ENCODE data around the gene PDGFC.

The PDGFC gene

DNA sequence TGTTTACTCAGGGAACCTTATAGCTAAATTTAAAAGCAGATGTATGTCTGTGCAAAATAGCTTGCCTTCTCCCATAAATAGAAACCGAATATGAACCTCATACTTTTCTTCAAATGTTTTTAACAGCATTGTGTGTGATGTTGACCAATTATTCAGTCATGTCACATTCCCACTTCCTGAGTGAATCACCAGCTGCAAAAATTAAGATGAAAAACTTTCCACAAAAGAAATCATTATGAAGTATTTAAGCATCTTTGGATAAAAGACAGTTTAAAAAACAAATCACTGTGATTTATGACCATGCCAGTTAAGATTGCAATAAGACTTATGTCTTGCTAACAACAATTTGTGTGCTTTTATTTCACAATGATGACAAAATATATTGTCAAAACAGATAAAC is 220.1 kb downstream of the PDGFC start:
- no peak for DNase-seq (ENCODE audit: low spot score in 2 of 2)
- H3K36me3 Mint-ChIP-seq = no peaks in the 10 kb centered on the region
- no peaks in the 10 kb centered on the region for H3K27me3 Mint-ChIP-seq
- H3K4me1 Mint-ChIP-seq = no peaks in the 10 kb centered on the region
- peaks cover 11% of the 10 kb centered on the region for H3K9me3 Mint-ChIP-seq
- H3K27ac Mint-ChIP-seq = no peak overlapping the region
- no peak overlapping the region for H3K4me3 Mint-ChIP-seq
- ATAC-seq (ENCODE audit: low read depth) = no peak

DNA sequence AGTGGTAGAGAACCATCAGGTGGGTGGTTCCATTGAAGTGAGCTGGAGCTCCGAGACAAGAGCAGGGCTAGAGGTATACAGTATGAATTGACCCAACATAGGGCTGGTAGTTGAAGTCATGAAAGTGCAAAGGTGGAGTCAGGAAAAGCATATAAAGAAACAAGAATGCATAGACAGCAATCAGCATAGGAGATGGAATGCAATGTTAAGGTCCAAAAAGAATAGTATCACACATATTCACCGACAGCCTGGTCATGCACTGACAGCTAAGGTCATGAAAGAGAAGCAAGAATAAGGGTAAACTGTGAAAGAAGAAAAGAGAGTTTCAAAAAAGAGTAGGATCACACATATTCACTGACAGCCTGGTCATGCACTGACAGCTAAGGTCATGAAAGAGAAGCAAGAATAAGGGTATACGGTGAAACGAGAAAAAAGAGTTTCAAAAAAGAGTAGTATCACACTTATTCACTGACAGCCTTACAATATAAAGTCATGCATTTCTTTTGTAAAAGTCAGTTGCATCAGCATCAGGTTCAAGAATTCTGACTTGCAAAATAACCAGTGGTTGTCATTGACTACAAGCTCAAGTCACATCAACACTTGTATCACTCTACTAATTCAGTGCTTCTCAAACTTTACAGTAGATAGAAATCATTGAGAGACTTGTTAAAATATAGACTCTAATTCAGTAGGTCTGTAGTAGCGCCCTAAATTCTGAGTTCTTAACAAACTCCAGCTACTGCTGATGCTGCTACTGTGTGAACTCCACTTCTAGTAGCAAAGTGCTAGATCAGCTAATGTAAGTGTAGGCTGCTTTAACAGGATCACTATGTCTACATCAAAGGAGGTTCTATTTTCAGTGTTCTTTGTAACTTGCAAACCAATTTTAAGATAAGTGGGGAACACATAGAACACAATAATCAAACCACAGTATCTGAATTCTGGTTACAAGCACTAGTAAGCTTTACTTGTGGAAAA is 221.9 kb downstream of the PDGFC start:
- DNase-seq (ENCODE audit: low spot score in 2 of 2) (no peak), ATAC-seq (ENCODE audit: low read depth) (no peak)
- H3K36me3 Mint-ChIP-seq = no peaks in the 10 kb centered on the region
- no peak overlapping the region for H3K27ac Mint-ChIP-seq
- no peak overlapping the region for H3K4me3 Mint-ChIP-seq
- no peaks in the 10 kb centered on the region for H3K4me1 Mint-ChIP-seq
- peaks cover 6% of the 10 kb centered on the region for H3K9me3 Mint-ChIP-seq
- no peaks in the 10 kb centered on the region for H3K27me3 Mint-ChIP-seq

DNA sequence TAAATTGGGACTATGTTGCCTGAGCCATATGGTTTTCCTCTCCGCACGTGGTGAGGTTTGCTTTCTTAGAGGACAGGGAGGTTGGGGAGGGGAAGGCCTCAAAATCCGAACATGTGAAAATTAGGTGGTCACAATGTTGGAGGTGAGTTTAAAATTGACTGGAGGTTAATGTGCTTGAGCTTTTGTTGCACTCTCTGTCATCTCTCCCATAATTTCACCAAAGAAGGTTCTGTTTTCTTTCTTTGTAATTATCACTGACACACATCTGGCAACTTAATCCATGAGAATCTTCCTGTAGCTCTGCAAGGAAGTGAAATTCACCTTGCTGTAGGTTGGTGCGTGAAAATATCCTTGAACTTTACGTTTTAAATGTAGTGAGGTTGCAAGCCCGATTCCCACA is 225.5 kb downstream of the PDGFC start:
- Mint-ChIP-seq H3K27me3 (no peaks in the 10 kb centered on the region), H3K4me3 (no peak overlapping the region), H3K27ac (no peak overlapping the region), H3K9me3 (peaks cover 5% of the 10 kb centered on the region), H3K36me3 (no peaks in the 10 kb centered on the region), H3K4me1 (no peaks in the 10 kb centered on the region)
- ATAC-seq (ENCODE audit: low read depth) = no peak
- no peak for DNase-seq (ENCODE audit: low spot score in 2 of 2)

DNA sequence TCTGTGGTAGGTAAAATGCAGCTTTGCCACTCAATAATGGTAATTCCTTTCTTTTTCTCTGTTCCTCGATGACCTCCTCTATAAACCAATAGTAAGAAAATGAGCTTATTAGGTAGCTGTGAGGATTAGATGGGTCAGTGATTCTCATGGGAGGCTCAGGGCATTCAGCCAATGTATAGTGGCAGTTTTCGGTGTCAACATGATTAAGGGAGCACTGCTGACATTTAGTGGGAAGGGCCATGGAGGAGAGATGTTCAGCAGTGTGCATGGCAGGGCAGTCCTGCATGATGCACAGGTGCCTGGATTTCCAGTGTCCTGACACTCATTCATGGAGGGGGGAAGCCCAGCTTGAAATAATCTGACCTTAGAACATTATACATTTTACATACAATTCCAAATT is 232.8 kb downstream of the PDGFC start:
- Mint-ChIP-seq H3K27me3 (no peaks in the 10 kb centered on the region), H3K27ac (no peak overlapping the region), H3K36me3 (no peaks in the 10 kb centered on the region), H3K4me3 (no peak overlapping the region), H3K4me1 (no peaks in the 10 kb centered on the region), H3K9me3 (peaks cover 5% of the 10 kb centered on the region)
- DNase-seq (ENCODE audit: low spot score in 2 of 2) (no peak), ATAC-seq (ENCODE audit: low read depth) (no peak)

DNA sequence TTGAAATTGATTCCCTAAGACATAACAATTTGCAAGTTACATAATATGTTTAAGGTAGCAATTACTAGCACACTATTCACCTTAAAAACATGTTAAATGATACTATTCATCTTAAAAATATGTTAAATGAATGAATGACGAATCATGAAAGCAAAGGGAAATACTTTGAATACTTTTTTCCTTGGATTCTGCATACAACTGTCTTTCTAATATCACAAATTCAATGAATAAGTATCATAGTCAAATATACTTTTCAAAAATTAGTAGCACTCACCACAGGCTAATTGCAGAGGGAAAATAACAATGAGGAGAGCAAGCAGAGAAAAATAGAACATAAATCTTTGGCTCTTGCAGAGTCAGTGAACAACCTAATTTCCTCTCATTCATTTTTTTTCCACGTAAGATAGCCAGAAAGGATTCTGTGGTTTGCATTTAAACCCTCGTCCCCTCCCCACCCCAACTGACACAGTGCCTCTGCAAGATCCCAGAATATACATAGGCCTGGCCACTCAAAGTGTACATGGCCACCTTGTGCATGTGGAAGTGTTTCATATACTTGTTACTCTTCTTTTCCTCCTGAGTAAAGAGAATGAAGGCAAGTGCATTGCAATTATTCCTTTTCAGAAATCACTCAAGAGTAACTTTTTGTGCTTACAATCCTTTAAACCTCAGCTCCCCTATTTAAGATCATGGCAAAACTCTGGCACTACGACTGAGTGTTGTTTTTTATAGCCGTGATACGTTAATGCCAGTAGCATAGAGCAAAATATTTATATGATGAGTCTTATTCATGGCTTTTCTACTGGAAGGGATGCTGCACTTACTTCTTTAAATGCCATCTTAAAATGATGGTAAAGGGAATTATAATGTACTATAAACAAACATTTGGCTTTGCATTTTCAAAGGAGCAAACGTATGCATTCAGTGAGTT is 236.4 kb downstream of the PDGFC start:
- Mint-ChIP-seq H3K9me3 (peaks cover 9% of the 10 kb centered on the region), H3K27me3 (no peaks in the 10 kb centered on the region), H3K36me3 (no peaks in the 10 kb centered on the region), H3K27ac (no peak overlapping the region), H3K4me3 (no peak overlapping the region), H3K4me1 (no peaks in the 10 kb centered on the region)
- DNase-seq (ENCODE audit: low spot score in 2 of 2) (no peak), ATAC-seq (ENCODE audit: low read depth) (no peak)

DNA sequence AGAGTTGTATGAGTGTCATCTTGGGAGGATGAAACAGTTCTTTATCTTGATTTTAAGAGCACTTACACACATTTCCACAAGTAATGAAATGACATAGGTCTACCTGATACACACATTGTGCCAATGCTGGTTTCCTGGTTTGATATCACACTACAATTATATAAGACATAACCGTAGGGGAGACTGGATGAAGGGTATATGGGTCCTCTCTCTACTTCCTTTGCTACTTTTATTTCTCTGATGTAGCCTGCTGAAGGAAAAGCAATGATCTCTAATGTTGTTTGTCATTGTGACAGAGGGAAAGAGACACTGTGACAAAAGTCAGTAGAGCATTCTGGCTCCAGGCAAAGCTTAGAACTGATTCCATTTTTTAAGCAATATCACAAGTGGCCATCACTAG is 238.0 kb downstream of the PDGFC start:
- no peaks in the 10 kb centered on the region for H3K27me3 Mint-ChIP-seq
- H3K27ac Mint-ChIP-seq = no peak overlapping the region
- ATAC-seq (ENCODE audit: low read depth) = no peak
- H3K4me3 Mint-ChIP-seq = no peak overlapping the region
- no peaks in the 10 kb centered on the region for H3K4me1 Mint-ChIP-seq
- DNase-seq (ENCODE audit: low spot score in 2 of 2) = no peak
- H3K9me3 Mint-ChIP-seq = peaks cover 12% of the 10 kb centered on the region
- no peaks in the 10 kb centered on the region for H3K36me3 Mint-ChIP-seq

DNA sequence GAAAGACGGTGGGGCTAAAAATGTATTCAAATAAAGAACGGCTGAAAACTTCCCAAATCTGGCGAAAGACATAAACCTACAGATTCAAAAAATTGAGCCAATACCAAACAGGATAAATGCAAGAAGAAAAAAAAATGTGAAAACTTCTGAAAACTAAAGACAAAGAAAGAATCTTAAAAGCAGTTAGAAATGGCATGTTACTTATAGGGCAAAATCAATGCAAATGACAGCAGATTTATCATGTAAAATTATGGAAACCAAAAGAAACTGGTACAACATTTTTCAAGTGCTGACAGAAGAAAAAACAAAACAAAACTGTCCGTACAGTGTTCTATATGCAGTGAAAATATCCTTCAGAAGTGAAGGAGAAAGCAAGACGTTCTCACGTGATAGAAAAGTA is 239.0 kb downstream of the PDGFC start:
- H3K36me3 Mint-ChIP-seq = no peaks in the 10 kb centered on the region
- no peak overlapping the region for H3K4me3 Mint-ChIP-seq
- H3K27ac Mint-ChIP-seq = no peak overlapping the region
- no peak for DNase-seq (ENCODE audit: low spot score in 2 of 2)
- no peaks in the 10 kb centered on the region for H3K27me3 Mint-ChIP-seq
- H3K4me1 Mint-ChIP-seq = no peaks in the 10 kb centered on the region
- peaks cover 12% of the 10 kb centered on the region for H3K9me3 Mint-ChIP-seq
- no peak for ATAC-seq (ENCODE audit: low read depth)

DNA sequence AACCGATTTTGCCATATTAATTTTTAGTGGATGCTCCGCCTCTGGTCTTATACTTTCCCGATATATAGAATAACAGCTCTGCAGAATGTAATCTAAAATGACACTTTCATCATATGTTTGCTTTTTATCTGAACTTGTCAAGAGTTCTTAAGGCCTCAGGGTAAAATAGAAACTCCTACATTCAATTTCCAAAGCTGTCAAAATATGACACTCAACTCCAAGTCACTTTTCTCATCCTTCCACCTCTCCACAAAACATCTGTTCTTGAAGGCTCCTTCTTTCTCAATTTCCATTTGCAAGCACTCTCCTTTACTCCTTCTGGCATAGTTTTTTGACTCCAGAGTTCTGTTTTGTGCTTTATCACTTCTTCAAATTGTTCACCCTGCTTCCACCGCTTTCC is 242.2 kb downstream of the PDGFC start:
- DNase-seq (ENCODE audit: low spot score in 2 of 2) (no peak), ATAC-seq (ENCODE audit: low read depth) (no peak)
- H3K36me3 Mint-ChIP-seq = no peaks in the 10 kb centered on the region
- H3K27me3 Mint-ChIP-seq = no peaks in the 10 kb centered on the region
- H3K4me1 Mint-ChIP-seq = no peaks in the 10 kb centered on the region
- peaks cover 9% of the 10 kb centered on the region for H3K9me3 Mint-ChIP-seq
- no peak overlapping the region for H3K27ac Mint-ChIP-seq
- H3K4me3 Mint-ChIP-seq = no peak overlapping the region

DNA sequence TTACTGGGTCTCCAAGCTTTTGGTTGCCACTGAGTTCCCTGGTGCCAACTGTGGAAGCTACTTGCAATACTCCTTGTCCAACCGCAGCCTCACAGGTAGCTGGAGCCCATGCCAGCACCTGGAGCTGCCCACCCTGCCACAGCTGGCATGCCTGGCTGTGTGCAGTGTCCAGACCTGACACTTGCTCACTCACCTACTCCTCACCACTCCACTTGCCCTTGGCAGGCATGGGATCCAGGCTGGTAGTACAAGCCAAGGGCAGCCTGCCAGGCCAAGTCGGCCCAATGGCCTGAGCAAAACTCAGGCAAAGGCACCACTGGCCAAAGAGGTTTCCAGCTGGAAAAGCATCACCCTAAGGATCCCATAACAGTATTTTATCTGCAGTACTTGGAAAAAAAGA is 246.3 kb downstream of the PDGFC start:
- ATAC-seq (ENCODE audit: low read depth) = no peak
- H3K4me1 Mint-ChIP-seq = no peaks in the 10 kb centered on the region
- no peaks in the 10 kb centered on the region for H3K27me3 Mint-ChIP-seq
- no peaks in the 10 kb centered on the region for H3K36me3 Mint-ChIP-seq
- H3K4me3 Mint-ChIP-seq = no peak overlapping the region
- peaks cover 3% of the 10 kb centered on the region for H3K9me3 Mint-ChIP-seq
- DNase-seq (ENCODE audit: low spot score in 2 of 2) = no peak
- no peak overlapping the region for H3K27ac Mint-ChIP-seq

DNA sequence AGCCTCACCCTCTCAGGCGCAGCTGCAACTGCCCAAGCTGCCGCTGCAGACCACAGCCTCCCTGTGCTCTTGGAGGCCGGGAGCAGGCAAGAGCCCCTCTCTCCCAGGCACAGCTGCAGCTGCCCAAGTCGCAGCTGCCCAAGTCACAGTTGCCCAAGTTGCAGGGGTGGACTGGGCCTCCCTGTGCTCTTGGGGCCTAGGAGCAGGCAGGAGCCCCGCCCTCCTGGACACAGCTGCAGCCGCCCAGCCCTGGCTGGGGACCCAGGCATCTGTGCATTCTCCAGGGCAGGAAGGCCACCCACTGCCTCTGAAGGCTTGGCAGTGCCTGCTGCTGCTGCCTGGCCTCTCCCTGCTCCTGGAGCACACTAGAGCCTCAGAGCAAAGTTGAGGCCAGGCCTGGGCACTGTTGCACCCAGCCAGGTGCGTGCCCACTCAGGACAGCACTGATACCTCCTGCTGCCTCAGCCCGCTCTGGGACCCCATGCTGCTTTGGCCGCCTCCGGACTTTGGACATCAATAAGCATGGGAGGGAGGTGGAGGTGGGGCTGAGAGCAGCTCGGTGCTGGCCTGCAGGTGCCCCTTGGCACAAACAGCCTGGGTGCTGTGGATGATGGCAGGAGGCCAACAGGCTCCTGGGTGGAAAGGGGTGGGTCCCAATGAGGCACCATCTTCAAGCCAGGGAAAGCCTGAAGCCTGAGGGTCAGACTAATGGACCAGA is 247.5 kb downstream of the PDGFC start:
- ATAC-seq (ENCODE audit: low read depth) = no peak
- no peak overlapping the region for H3K27ac Mint-ChIP-seq
- no peak overlapping the region for H3K4me3 Mint-ChIP-seq
- peaks cover 1% of the 10 kb centered on the region for H3K9me3 Mint-ChIP-seq
- no peaks in the 10 kb centered on the region for H3K36me3 Mint-ChIP-seq
- no peaks in the 10 kb centered on the region for H3K4me1 Mint-ChIP-seq
- no peaks in the 10 kb centered on the region for H3K27me3 Mint-ChIP-seq
- DNase-seq (ENCODE audit: low spot score in 2 of 2) = no peak

DNA sequence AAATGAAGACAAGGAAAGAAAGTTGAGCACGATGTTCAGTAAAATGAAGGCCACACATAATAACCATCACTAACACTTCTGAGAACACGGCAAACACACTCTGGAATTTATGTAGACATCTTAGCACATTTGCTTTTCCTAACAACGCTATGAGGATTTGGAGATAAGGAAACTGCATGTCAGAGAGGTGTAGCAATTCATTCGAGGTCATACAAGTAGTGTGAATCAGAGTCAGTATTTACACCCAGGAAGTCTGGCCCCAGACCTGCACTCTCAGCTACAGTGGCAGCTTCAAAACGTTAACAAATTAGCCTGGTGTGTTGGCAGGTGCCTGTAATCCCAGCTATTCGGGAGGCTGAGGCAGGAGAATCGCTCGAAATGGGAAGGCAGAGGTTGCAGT is 253.4 kb downstream of the PDGFC start:
- Mint-ChIP-seq H3K9me3 (no peaks in the 10 kb centered on the region), H3K4me1 (no peaks in the 10 kb centered on the region), H3K27ac (no peak overlapping the region), H3K4me3 (no peak overlapping the region), H3K27me3 (no peaks in the 10 kb centered on the region), H3K36me3 (no peaks in the 10 kb centered on the region)
- ATAC-seq (ENCODE audit: low read depth) (no peak), DNase-seq (ENCODE audit: low spot score in 2 of 2) (no peak)

DNA sequence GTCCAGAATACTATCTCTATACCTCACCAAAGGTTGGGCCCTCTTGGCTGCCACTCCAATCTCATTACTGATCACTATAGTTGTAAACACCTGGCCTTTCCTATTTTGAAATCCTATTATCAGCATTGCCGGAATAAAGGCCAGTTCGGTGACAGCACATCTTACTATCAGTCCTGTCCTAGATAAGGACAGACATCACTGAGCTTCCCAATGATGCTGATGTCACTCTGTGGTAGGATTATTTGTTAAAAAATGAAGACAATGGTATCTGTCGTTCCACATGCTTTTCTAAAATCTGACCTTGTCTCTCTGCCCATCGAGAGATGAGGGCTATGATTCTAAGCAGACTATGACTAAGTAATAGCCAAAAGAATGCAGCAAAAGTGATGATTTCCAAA is 260.4 kb downstream of the PDGFC start:
- Mint-ChIP-seq H3K4me1 (no peaks in the 10 kb centered on the region), H3K9me3 (no peaks in the 10 kb centered on the region), H3K27me3 (no peaks in the 10 kb centered on the region), H3K36me3 (no peaks in the 10 kb centered on the region), H3K27ac (no peak overlapping the region), H3K4me3 (no peak overlapping the region)
- DNase-seq (ENCODE audit: low spot score in 2 of 2) = no peak
- ATAC-seq (ENCODE audit: low read depth) = no peak
